SU-DHL-6 (cell line): Measurements from ENCODE around the gene SREK1IP1.

Experiments used
- H2AFZ ChIP-seq: fragments of 200-600 bp; sonication (generic); 2 replicates; pipeline ENCODE4 v1.6.1; 2014; ENCODE audit warnings: low read depth, mild to moderate bottlenecking, moderate library complexity, mixed read lengths, antibody characterized with exemption, low read length; ENCODE audit not compliant: severe bottlenecking
- H3F3A ChIP-seq: fragments of 200-600 bp; shearing (Covaris generic); 2 replicates; pipeline ENCODE4 v1.6.0; 2016; ENCODE audit warnings: antibody characterized with exemption, mild to moderate bottlenecking; ENCODE audit not compliant: insufficient read depth
- H3K27ac ChIP-seq: fragments of 200-600 bp; sonication (generic); 2 replicates; pipeline ENCODE4 v1.5.1; 2016; ENCODE audit warnings: low read depth, mild to moderate bottlenecking, low read length, moderate library complexity, mixed read lengths
- H3K27me3 ChIP-seq: fragments of 200-600 bp; sonication (generic), shearing (Covaris generic); 2 replicates; pipeline ENCODE4 v1.6.0; 2014; ENCODE audit warnings: mild to moderate bottlenecking, low read length
- H3K36me3 ChIP-seq: fragments of 200-600 bp; sonication (generic); 2 replicates; pipeline ENCODE4 v1.6.1; 2014; ENCODE audit warnings: mild to moderate bottlenecking, low read length, mixed read lengths
- H3K4me2 ChIP-seq: fragments of 300-600, 200-600 bp; shearing (Covaris generic), sonication (generic); 2 replicates; pipeline ENCODE4 v1.6.0; 2014; ENCODE audit warnings: low read length, low read depth, mild to moderate bottlenecking; ENCODE audit not compliant: poor library complexity, severe bottlenecking
- H3K4me3 ChIP-seq: fragments of 200-600 bp; sonication (generic); 2 replicates; pipeline ENCODE4 v1.5.1; 2014; ENCODE audit warnings: antibody characterized with exemption, low read length, mild to moderate bottlenecking, mixed read lengths; ENCODE audit not compliant: insufficient read depth, poor library complexity, severe bottlenecking
- H3K79me2 ChIP-seq: fragments of 200-600 bp; sonication (generic); 2 replicates; pipeline ENCODE4 v1.6.1; 2014; ENCODE audit warnings: mild to moderate bottlenecking, low read length, moderate library complexity; ENCODE audit not compliant: insufficient read depth
- H3K9ac ChIP-seq: fragments of 200-600 bp; sonication (generic); 2 replicates; pipeline ENCODE4 v1.7.0; 2014; ENCODE audit warnings: mild to moderate bottlenecking, low read length
- H3K9me2 ChIP-seq: fragments of 200-600 bp; sonication (generic); replicated peaks from 2 replicates; pipeline ENCODE4 v1.6.1; 2014; ENCODE audit warnings: low read length; ENCODE audit not compliant: insufficient read depth
- H3K9me3 ChIP-seq: fragments of 200-600 bp; sonication (generic); 2 replicates; pipeline ENCODE4 v1.6.1; 2014; ENCODE audit warnings: low read length, mixed read lengths; ENCODE audit not compliant: insufficient read depth
- H4K20me1 ChIP-seq: fragments of 200-600 bp; sonication (generic); 2 replicates; pipeline ENCODE4 v1.6.1; 2014; ENCODE audit warnings: low read depth, mild to moderate bottlenecking, antibody characterized with exemption, low read length, moderate library complexity, mixed read lengths
- EZH2phosphoT487 ChIP-seq: fragments of 200-600 bp; sonication (generic), shearing (Covaris generic); conservative IDR thresholded peaks from 2 replicates; pipeline ENCODE4 v1.6.1; 2018; ENCODE audit warnings: mild to moderate bottlenecking, antibody characterized with exemption, low read length, moderate library complexity, mixed read lengths
- TF ChIP-seq, protein P1 (sequence below): fragments of 200-600 bp; sonication (generic); IDR thresholded peaks from one replicate; pipeline ENCODE4 v1.5.1; 2017; ENCODE audit warnings: antibody characterized with exemption, mild to moderate bottlenecking, low read length, moderate library complexity; ENCODE audit not compliant: insufficient read depth, poor library complexity, severe bottlenecking

Gene SREK1IP1

DNA sequence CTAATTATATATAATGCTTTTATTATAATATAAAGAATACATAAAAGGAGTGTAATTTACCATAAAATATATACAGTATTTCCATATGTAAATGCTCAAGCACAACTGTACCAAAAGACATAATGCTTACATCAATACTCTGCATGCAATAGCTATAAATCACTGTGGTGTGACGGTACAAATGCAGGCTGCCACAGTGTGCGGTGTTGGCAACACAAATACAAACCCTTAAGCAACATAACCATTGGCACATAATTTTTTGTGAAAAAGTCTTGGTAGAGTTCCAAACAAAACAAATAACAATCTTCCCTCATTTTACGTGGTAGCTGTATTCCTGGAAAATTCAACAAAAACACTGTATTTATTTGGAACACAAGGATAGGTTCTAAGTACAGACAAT, 80.1 kb downstream of the SREK1IP1 start:
- no peak overlapping the region for H3K4me2 ChIP-seq
- no peaks in the 10 kb centered on the region for H3K9me2 ChIP-seq
- TF ChIP-seq, protein P1, sequence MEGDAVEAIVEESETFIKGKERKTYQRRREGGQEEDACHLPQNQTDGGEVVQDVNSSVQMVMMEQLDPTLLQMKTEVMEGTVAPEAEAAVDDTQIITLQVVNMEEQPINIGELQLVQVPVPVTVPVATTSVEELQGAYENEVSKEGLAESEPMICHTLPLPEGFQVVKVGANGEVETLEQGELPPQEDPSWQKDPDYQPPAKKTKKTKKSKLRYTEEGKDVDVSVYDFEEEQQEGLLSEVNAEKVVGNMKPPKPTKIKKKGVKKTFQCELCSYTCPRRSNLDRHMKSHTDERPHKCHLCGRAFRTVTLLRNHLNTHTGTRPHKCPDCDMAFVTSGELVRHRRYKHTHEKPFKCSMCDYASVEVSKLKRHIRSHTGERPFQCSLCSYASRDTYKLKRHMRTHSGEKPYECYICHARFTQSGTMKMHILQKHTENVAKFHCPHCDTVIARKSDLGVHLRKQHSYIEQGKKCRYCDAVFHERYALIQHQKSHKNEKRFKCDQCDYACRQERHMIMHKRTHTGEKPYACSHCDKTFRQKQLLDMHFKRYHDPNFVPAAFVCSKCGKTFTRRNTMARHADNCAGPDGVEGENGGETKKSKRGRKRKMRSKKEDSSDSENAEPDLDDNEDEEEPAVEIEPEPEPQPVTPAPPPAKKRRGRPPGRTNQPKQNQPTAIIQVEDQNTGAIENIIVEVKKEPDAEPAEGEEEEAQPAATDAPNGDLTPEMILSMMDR: no peak
- TF ChIP-seq EZH2phosphoT487: no peak
- H3K9ac ChIP-seq: no peak overlapping the region
- no peak overlapping the region for H2AFZ ChIP-seq
- no peaks in the 10 kb centered on the region for H3K9me3 ChIP-seq
- H3K27me3 ChIP-seq: no peaks in the 10 kb centered on the region
- H4K20me1 ChIP-seq: no peaks in the 10 kb centered on the region
- H3K4me3 ChIP-seq: no peak overlapping the region
- no peaks in the 10 kb centered on the region for H3K79me2 ChIP-seq
- no peak overlapping the region for H3K27ac ChIP-seq
- no peaks in the 10 kb centered on the region for H3F3A ChIP-seq
- no peaks in the 10 kb centered on the region for H3K36me3 ChIP-seq

DNA sequence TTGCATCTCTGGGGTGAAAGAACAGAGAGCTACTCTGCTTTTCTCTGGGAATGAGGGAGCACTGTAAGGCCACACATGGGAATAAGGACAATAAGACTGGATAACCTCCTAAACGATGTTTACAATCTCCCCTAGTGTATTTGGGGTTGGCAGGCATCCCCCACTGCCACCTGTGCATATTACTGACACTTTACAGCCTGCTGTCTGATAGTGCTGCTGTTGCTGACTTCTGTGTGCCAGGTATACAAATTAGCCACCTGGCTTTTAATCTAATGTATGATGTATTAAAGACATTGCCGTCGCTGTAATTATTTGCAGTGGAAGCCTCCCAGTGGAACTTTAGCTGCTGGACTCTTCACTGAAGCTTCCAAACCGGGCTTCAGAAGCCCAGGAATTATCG, 82.6 kb downstream of the SREK1IP1 start:
- H3K9me3 ChIP-seq: no peaks in the 10 kb centered on the region
- no peaks in the 10 kb centered on the region for H3F3A ChIP-seq
- H3K9ac ChIP-seq: no peak overlapping the region
- H3K27me3 ChIP-seq: no peaks in the 10 kb centered on the region
- no peak overlapping the region for H3K4me3 ChIP-seq
- H3K27ac ChIP-seq: no peak overlapping the region
- no peaks in the 10 kb centered on the region for H3K79me2 ChIP-seq
- TF ChIP-seq, protein P1: no peak
- no peak for TF ChIP-seq EZH2phosphoT487
- no peaks in the 10 kb centered on the region for H4K20me1 ChIP-seq
- no peak overlapping the region for H3K4me2 ChIP-seq
- no peak overlapping the region for H2AFZ ChIP-seq
- H3K9me2 ChIP-seq: no peaks in the 10 kb centered on the region
- no peaks in the 10 kb centered on the region for H3K36me3 ChIP-seq

DNA sequence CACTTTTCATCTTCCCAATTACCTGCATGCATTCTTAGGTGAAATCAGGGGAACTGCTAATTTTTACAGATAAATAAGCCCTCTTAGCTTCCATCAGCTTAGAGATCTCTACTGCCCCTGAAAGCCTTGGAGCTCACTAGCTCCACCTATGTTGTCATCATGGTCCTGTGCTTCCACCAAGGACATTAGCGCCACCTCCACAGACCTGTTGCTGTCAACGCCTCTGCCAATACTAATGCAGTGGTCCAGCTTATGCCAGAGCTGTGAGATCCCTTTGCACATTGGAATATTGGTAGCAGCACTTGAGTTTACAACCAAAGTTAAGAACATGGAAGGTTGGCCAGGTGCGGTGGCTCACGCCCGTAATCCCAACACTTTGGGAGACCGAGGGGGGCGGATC, 85.9 kb downstream of the SREK1IP1 start:
- no peaks in the 10 kb centered on the region for H4K20me1 ChIP-seq

More for the DNA sequence above, 85.9 kb downstream of the SREK1IP1 start:
- no peaks in the 10 kb centered on the region for H3F3A ChIP-seq
- no peak overlapping the region for H3K4me2 ChIP-seq
- no peak overlapping the region for H3K4me3 ChIP-seq
- H3K9me3 ChIP-seq: no peaks in the 10 kb centered on the region
- H3K79me2 ChIP-seq: no peaks in the 10 kb centered on the region
- no peaks in the 10 kb centered on the region for H3K9me2 ChIP-seq
- H2AFZ ChIP-seq: no peak overlapping the region
- H3K27me3 ChIP-seq: no peaks in the 10 kb centered on the region
- no peak overlapping the region for H3K9ac ChIP-seq
- TF ChIP-seq, protein P1: no peak
- TF ChIP-seq EZH2phosphoT487: no peak
- H3K27ac ChIP-seq: no peak overlapping the region
- no peaks in the 10 kb centered on the region for H3K36me3 ChIP-seq
